ENCODE data around the gene ARFGAP1.
"Not testable (repeated sequence)": the region's sequence is repeated elsewhere in the genome, so short reads cannot be mapped to it uniquely, and the experiment has no call there.

Gene ARFGAP1

GRCh38 chr20:63241272-63241671, 31.3 kb upstream of the ARFGAP1 start:
- no peak for DNase-seq

- no peak for DNase-seq
Measured at GRCh38 chr20:63242736-63243135, 29.9 kb upstream of the ARFGAP1 start.

- DNase-seq, result no peak
Measured at GRCh38 chr20:63243604-63244247, 28.9 kb upstream of the ARFGAP1 start.

GRCh38 chr20:63244468-63244867, 28.1 kb upstream of the ARFGAP1 start:
- no peak for DNase-seq

GRCh38 chr20:63246490-63247288, 25.9 kb upstream of the ARFGAP1 start:
- no peak for DNase-seq

- no peak for DNase-seq
Measured at GRCh38 chr20:63247671-63248228, 24.9 kb upstream of the ARFGAP1 start.

- no peak for DNase-seq
Measured at GRCh38 chr20:63248835-63249591, 23.6 kb upstream of the ARFGAP1 start.

GRCh38 chr20:63249891-63250290, 22.7 kb upstream of the ARFGAP1 start:
- no peak for DNase-seq

GRCh38 chr20:63251350-63251749, 21.3 kb upstream of the ARFGAP1 start:
- not testable (repeated sequence) for DNase-seq

- DNase-seq, result no peak
Measured at GRCh38 chr20:63252284-63252711, 20.3 kb upstream of the ARFGAP1 start.

- DNase-seq, result no peak
Measured at GRCh38 chr20:63253065-63253437, 19.6 kb upstream of the ARFGAP1 start.

GRCh38 chr20:63253438-63254231, 19.0 kb upstream of the ARFGAP1 start:
- DNase-seq, result peak; percentile 79

- no peak for DNase-seq
Measured at GRCh38 chr20:63254232-63254605, 18.4 kb upstream of the ARFGAP1 start, which contains the start of gene NKAIN4. Gene NKAIN4 (minus strand): TSS chr20:63254463. CDS start chr20:63254450, 13 bp downstream.

- DNase-seq, result peak; percentile 67
Measured at GRCh38 chr20:63254606-63255384, 17.8 kb upstream of the ARFGAP1 start.

- DNase-seq, result no peak
Measured at GRCh38 chr20:63255931-63256704, 16.5 kb upstream of the ARFGAP1 start.

GRCh38 chr20:63256954-63257353, 15.7 kb upstream of the ARFGAP1 start:
- no peak for DNase-seq

- no peak for DNase-seq
Measured at GRCh38 chr20:63257629-63258028, 15.0 kb upstream of the ARFGAP1 start.

- peak; percentile 75 for DNase-seq
Measured at GRCh38 chr20:63258781-63259180, 13.8 kb upstream of the ARFGAP1 start.

GRCh38 chr20:63259734-63260460, 12.7 kb upstream of the ARFGAP1 start:
- DNase-seq, result no peak

- no peak for DNase-seq
Measured at GRCh38 chr20:63260521-63260920, 12.1 kb upstream of the ARFGAP1 start.

Data from right forelimb (tissue), 1 donor.